GM21576 (cell line): Measurements from ENCODE around the gene ANKRD29.
"Not testable (repeated sequence)": the region's sequence is repeated elsewhere in the genome, so short reads cannot be mapped to it uniquely, and the experiment has no call there.

Source experiments
- ATAC-seq: cut with Tn5 transposase; IDR thresholded peaks from one replicate; pipeline ENCODE4 v1.9.1; 2021; ENCODE audit warnings: mild to moderate bottlenecking, moderate library complexity; ENCODE audit not compliant: unreplicated experiment

The ANKRD29 gene

GRCh38 chr18:23646282-23646681 is 16.4 kb downstream of the ANKRD29 start:
- no peak for ATAC-seq

DNA sequence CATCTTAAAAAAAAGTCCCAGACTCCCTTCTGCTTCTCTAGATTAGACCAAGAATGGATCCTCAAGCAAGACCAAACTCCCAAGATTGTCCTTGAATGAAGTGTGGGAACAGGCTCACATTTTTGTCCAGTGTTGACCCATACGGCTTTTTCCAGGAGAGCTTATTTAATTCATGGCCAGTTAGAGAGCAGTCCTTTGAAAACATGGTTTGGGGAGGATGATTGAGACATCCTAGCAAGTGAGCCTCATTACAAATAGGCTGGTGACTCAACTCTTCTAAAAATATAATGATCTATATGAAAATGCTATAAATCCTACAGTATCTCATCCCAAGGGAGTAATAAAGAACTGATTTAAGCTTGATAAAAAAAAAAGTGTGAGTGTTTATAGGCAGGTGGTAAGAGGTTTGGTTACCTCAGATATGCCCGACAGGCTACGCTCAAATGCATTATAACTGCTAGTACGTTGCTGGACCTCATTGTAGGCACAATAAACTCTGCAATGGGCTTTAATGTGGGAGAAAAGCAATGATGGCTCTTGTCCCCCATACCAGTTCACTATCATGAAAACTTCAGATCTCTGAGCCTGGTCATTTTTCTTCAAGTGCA is 17.0 kb downstream of the ANKRD29 start:
- no peak for ATAC-seq

DNA sequence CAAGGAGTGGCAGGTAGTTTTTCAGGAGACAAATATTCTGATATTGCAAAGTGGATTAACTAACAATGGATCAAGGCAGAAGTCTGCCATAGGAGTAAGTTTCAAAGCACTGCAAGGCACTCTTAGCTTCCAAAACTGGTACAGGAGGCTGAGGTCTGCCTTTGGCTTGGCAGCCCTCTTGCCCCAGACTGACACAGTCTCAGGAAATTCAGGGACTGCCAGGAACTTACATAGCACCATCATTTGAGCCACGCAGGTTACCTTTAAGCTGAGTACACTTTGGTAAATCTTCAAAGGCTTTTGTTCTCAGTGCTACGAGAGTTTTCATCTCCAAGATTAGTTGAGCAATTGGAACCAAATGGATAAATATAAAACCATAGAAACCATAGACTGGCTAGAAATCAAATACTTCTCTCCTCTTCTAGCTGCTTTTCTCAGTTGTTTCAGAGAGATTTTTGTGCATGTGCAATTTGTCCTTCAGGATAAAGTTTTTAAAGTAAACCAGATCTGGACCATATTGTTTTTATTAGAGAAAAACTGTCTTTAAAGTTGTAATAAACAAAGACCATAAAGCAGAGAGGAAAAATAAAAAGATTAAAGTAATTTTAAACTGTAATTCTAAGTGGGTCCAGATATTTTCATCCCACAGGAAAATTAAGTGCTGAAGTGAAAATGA is 18.8 kb downstream of the ANKRD29 start:
- ATAC-seq = no peak

DNA sequence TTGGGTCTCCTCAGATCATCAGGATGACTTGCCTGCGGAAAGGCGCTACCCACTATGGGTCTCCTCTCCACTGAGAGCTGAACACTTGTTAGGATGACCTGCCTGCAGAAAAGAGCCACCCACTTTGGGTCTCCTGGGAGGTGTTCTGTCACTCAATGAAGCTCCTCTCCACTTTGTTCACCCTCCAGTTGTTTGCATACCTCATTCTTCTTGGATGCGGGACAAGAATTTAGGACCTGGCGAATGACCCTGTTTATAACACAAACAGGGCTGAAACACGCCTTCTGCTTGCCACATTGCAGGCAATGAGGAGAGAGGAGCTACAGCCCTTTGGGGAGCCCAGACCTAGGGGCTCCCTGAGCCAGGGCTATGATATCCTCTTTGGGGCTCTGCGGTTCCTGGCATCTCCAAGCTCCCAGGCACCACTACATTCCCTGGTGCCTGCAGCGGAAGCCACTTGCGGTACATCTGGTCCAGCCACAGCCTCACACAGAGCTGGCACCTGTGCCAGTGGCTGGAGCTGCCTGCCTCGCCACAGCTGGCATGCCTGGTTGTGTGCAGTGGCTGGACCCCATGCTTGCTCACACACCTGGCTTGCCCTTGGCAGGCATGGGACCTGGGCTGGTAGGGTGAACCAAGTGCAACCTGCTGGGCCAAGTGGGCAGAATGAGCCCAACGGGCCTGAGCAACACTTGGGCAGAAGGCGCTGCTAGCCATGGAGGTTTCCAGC is 20.6 kb downstream of the ANKRD29 start:
- ATAC-seq = no peak

DNA sequence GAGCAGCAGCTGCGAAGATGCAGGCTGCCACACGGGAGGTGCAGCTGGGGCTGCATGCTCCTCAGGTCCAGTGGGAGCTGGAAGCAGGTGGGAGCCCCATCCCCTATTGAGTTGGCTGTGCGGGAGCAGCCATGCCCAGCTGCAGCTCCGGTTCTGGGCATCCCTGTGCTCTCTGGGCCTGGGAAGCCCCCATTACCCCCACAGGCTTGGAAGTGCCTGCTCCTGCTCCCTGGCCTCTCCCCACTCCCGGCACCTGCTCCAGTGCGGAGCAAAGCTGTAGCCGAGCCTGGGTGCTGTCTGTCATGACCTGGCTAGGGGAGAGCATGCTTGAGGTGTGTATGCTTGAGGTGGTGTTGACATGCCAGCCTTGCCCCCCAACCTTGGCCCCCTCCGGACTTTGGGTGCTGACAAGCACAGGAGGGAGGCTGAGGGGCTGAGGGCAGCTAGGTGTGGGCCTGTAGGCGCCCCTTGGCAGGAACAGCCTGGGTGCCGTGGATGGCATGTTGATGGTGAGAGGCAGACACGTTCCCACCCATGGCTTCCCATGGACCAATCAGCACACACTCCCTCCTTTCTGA is 21.5 kb downstream of the ANKRD29 start:
- no peak for ATAC-seq

DNA sequence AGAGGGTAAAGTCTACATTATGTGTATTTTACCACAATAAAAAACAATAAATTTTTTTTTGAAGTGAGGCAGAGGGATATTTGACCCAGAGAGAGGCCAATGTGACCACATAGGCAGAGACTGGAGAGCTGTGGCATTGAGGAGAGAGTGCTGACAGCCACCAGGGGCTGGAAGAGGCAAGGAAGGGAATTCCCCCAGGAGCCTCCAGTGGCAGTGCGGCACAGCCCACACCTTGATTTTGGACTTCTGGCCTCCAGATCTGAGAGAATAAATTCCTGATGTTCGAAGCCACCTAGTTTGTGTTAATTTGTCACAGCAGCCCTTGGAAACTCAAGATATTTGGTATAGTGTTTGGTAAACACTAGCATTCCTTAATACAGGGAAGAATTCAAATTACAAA is 22.7 kb downstream of the ANKRD29 start:
- ATAC-seq = no peak

GRCh38 chr18:23636433-23636832 is 26.3 kb downstream of the ANKRD29 start:
- not testable (repeated sequence) for ATAC-seq

DNA sequence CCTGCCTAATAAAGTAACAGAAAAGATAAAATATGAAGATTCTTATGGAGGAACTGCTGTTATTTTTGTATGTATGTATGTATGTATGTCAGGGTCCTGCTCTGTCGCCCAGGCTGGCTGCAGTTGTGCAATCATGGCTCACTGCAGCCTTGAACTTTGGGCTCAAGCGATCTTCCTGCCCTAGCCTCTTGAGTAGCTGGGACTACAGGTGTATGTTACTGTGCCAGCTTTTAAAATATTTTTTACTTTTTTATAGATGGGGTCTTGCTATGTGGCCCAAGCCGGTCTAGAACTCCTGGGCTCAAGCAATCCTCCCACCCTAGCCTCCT is 26.7 kb downstream of the ANKRD29 start:
- ATAC-seq = no peak

- no peak for ATAC-seq
Observed at GRCh38 chr18:23635283-23636070, 27.2 kb downstream of the ANKRD29 start.

- no peak for ATAC-seq
Observed at GRCh38 chr18:23634692-23635091, 28.0 kb downstream of the ANKRD29 start.

- no peak for ATAC-seq
Observed at GRCh38 chr18:23632615-23633014, 30.1 kb downstream of the ANKRD29 start.

GRCh38 chr18:23631746-23632145 is 31.0 kb downstream of the ANKRD29 start:
- no peak for ATAC-seq

GRCh38 chr18:23631312-23631711 is 31.4 kb downstream of the ANKRD29 start:
- ATAC-seq = no peak

GRCh38 chr18:23629444-23629946 is 33.2 kb downstream of the ANKRD29 start:
- peak; percentile 58 for ATAC-seq

DNA sequence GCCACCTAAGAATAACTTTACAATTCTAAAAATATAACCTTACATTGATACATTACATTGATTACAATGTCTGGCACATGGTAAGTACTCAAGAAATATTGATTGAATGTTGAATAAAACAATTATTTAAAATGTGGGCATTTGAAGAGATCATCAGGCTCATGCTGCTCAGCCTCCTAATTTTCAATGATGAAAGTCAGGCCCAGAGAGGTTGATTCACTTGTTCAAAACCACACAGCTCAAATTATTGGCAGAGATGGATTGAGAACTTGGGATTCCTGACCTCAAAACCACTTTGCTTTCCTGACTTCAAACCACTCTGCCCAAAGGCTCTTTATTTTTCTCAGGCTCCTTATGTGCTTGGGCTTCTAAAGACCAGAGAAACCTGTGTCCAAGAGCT is 34.7 kb downstream of the ANKRD29 start:
- ATAC-seq = no peak

DNA sequence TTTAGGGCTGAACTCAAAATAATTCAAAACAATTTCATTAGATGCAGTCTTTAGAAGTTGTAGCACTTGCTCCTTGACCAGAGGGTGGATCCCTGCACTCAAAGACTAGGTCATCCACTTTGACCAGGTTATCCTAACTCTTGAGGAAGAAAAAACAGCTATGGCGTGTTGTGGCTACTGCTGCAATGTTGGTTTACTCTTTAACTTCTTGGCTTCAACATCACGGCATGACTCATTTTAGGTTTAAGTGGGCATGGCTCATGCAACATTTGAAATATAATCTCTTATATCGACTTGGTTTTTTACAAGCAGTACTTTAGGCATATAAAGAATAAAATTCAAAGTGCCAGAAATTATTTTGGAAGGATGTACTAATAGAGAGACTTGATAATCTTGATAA is 35.4 kb downstream of the ANKRD29 start:
- no peak for ATAC-seq

DNA sequence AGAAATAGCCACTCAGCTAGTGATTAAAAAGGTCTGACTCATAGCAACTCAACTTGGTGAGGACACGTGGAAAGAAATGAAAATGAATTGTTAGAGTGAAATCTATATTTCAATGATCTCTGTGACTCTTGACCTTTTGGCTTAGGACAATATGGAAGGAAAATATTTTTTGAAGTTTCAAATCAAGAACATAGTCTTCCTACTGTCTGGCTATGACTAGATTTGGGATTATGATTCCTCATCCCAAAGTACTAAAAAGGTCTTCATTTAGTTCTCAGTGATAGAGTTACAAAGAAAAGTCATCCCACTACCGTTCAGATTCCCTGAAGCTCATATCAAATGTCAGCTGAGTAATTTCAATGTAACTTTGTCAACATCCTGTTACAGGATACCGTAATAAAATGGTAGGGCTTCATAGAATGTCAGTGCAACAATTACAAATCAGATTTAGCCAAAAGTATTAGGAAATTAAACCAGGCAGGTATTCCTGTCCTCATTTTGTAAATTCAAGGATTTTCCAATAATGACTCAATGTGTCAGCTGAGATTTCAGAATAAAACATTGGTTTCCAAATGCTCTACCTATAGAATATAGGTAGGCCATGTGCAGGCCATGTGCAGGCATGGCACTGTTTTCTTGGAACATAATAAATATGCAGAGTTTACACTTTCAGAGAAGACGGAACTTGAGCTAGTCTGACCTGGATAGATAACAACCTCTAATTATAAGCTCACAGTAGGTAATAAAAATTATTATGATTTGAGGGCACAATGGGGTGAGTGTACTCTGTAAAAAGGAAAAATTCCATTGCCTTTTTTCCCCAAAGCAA is 36.0 kb downstream of the ANKRD29 start:
- ATAC-seq = no peak

DNA sequence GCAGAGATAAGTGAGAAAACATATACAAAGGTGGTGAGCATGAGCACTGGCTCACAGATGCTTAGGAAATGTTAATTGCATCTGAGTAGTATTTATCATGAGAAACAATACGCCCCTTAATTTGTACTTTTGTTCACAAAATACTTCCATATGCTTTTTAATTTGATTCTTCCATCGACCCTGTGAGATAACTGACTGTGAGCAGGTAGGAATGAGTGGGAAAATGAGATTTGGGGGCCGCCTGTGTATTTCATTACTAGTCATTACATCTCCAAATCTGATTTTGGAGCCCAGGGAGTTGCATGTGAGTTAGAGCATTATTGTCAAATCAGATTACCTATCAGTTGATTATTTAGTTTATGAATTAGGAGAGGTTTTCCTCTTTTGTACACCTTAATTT is 39.7 kb downstream of the ANKRD29 start:
- ATAC-seq = no peak

GRCh38 chr18:23619388-23619881 is 43.3 kb downstream of the ANKRD29 start:
- peak; percentile 15 for ATAC-seq

DNA sequence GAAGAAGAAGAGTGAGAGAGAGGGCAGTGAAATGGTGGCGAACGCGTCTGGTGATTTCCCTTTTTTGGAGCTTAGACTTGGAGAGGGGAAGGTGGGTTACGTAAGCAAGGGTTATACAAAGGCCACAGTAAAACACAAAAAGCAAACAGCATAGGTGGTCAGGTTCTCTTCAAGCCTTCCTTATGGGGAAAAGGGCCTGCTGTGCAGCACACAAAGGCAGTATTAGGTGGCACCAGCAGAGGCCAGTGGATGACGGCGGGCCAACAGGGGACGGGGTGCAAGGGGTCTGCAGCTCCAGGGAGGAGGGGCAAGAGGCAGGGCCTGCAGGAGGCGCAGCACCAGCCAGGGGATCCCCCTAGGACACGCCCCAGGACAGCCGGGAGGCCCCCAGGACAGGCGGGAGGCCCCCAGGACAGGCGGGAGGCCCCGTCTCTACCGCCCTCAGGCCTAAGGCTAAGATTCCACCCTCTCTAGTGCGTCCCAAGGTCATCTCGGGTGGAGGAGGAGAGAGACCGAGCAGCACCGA is 43.8 kb downstream of the ANKRD29 start:
- peak; percentile 37 for ATAC-seq
